ENCODE measurements around the gene SOX12.

SOX12 gene

GRCh38 chr20:301886-302848, 23.2 kb upstream of the SOX12 start:
- no peak for DNase-seq

- no peak for DNase-seq
Measured at GRCh38 chr20:305745-306144, 19.6 kb upstream of the SOX12 start.

GRCh38 chr20:308427-309038, 16.8 kb upstream of the SOX12 start:
- no peak for DNase-seq

GRCh38 chr20:309306-309840, 16.0 kb upstream of the SOX12 start:
- no peak for DNase-seq

GRCh38 chr20:309841-310644, 15.3 kb upstream of the SOX12 start:
- DNase-seq = peak; percentile 50 to 87 (median 54)

- DNase-seq = no peak
Measured at GRCh38 chr20:310645-311044, 14.7 kb upstream of the SOX12 start.

GRCh38 chr20:311609-312008, 13.7 kb upstream of the SOX12 start:
- DNase-seq = no peak

GRCh38 chr20:312067-312466, 13.3 kb upstream of the SOX12 start:
- DNase-seq = no peak

- DNase-seq = no peak
Measured at GRCh38 chr20:312866-313265, 12.5 kb upstream of the SOX12 start.

- DNase-seq = no peak
Measured at GRCh38 chr20:313402-313801, 11.9 kb upstream of the SOX12 start.

- no peak for DNase-seq
Measured at GRCh38 chr20:313948-314347, 11.4 kb upstream of the SOX12 start.

- no peak for DNase-seq
Measured at GRCh38 chr20:316316-317068, 8.9 kb upstream of the SOX12 start.

GRCh38 chr20:324177-325044, 941 bp upstream of the SOX12 start:
- DNase-seq = peak; percentile 74 to 84 (median 79)

- DNase-seq = peak in 4 of 5 donors; percentile 28 to 42 (median 32)
Measured at GRCh38 chr20:325889-326644, 715 bp downstream of the SOX12 start.

GRCh38 chr20:326645-327185, 1.4 kb downstream of the SOX12 start:
- DNase-seq = peak in 1 of 5 donors; percentile 21

GRCh38 chr20:327186-328026, 2.1 kb downstream of the SOX12 start:
- DNase-seq = peak; percentile 51 to 69 (median 62)

GRCh38 chr20:328027-328974, 2.9 kb downstream of the SOX12 start:
- no peak for DNase-seq

All from T-helper 1 cell (primary cell).